ENCODE results near the gene SMG7.

The SMG7 gene

GRCh38 chr1:183515002-183515689 lies 42.8 kb downstream of the SMG7 start:
- no peak for DNase-seq

GRCh38 chr1:183516725-183517124 lies 44.4 kb downstream of the SMG7 start:
- DNase-seq, result no peak

GRCh38 chr1:183517401-183517800 lies 45.1 kb downstream of the SMG7 start:
- DNase-seq, result no peak

DNA sequence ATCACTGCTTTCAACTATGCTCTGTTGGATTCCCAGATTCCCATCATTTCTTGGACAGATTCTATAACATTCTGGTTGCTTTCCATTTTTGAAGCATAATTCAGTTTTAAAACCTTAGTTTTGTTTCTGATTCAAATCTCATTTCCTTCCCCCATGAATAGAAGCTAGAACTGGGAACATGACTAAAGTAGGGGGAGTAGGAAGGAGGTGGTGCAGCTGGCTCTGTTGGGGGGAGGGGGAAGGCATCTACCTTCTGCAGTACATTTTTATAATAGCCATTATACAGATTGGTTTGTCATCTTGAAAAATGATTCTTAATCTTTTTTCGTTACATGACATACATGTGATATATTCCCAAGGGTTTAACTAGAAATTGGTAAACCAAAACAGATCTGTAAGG lies 48.1 kb downstream of the SMG7 start:
- DNase-seq, result no peak

GRCh38 chr1:183522104-183522503 lies 49.8 kb downstream of the SMG7 start:
- no peak for DNase-seq

DNA sequence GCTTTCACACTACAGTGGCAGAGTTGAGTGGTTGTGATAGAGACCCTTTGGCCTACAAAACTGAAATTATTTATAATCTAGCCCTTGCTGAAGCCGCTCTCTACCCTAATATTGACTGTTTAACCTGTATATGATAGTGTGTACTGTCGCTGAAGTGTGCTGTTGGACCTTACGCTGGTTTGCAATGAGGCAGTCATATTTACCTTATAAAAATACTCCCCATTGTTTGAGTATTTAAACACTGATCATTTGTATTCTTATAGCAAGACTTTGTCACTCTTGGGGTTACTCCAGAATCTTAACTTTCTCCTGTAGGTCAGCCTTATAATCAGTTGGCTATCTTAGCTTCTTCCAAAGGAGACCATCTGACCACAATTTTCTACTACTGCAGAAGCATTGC lies 56.3 kb downstream of the SMG7 start:
- DNase-seq, result no peak

- no peak for DNase-seq
Observed at GRCh38 chr1:183533617-183534174, 61.4 kb downstream of the SMG7 start.

GRCh38 chr1:183537405-183537804 lies 65.1 kb downstream of the SMG7 start:
- no peak for DNase-seq

- DNase-seq, result peak; percentile 54
Observed at GRCh38 chr1:183543619-183544204, 71.4 kb downstream of the SMG7 start.

DNA sequence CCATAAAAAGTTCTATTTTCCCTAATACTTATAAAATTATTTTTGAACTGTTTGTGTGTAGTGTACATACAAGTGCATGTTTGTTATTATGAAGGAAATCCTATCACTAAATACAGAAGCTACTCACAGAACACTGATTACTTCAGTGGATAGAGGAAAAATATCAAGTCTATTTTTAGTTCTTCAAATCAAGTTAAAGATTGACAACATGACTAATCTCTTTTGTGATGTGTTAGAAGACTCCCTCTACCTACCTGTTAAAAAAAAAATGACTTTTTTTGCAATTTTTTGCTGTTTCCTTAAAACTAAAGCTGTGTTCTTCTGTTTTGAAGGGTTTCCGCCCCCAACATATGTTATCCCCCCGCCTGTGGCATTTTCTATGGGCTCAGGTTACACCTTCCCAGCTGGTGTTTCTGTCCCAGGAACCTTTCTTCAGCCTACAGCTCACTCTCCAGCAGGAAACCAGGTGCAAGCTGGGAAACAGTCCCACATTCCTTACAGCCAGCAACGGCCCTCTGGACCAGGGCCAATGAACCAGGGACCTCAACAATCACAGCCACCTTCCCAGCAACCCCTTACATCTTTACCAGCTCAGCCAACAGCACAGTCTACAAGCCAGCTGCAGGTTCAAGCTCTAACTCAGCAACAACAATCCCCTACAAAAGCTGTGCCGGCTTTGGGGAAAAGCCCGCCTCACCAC lies 72.4 kb downstream of the SMG7 start:
- DNase-seq, result peak; percentile 27

DNA sequence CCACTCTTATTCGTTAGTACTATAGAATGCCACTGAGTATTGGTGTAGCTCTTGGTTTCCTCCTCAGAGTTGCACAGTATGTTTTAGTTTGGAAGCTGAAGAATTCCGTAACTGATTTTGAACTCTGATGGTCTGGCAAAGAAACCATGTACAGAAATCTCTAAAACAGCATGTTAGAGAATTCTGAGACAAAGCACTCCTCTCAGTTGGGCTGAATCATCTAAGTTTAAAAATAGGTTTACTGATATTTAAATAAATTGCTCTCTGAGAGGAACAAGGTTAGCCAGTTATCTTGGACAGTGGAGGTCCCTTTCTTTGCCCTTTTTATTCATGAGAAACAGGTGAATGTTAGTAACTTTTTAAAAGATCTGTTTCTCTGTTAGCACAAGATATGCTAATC lies 74.1 kb downstream of the SMG7 start:
- no peak for DNase-seq

DNA sequence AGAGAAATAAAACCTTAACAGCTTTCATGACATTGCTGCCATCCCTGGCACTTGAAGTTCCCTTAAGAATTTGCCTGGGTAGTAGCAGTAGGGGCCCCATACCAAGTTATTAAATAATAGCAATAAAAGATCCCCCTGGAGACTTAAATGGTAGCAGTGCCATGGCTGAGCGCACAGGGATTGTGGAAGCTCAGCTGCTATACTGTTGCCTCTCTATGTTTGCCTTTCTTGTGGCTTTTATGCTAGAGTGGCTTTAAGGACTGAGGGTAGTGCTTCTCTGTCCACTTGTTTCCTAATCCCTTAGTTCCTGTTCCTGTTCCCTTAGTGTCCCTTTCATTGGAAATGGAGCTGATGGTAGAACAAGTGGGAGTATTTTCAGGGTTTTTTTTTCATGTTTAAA lies 75.8 kb downstream of the SMG7 start:
- DNase-seq, result peak; percentile 5

DNA sequence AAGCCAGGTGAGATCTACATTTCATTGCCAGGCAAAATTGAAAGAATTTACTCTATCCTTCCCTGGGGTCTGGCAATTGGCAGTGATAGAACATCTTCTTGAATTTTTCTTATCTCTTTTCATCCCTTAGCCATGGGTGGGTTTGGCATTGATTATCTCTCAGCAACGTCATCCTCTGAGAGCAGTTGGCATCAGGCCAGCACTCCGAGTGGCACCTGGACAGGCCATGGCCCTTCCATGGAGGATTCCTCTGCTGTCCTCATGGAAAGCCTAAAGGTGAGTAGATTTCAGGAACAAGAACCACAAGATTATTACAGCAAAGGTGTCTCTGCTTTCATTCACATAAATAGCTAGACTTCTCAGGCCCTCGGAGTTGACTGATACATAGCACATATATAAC lies 78.6 kb downstream of the SMG7 start:
- DNase-seq, result no peak

DNA sequence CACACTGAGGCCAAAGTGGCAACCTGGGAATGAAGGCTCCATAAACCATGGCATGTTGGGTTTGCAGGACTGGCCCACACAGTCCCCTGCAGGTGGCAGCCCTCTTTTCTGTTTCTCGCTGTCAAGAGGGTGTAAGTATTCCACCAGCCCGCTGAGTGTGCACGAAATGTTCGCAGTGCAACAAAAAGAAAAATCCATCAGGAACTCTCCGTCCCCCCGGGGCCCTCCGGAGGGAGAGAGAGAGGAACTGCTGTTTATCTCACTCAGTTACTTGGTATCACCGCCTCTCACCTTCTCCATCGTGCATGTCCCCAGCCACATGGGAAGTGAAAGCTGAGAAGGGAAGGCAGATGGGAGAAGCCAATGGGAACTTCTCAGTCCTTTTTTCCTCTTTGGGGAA lies 79.6 kb downstream of the SMG7 start:
- no peak for DNase-seq

GRCh38 chr1:183552441-183552840 lies 80.1 kb downstream of the SMG7 start:
- DNase-seq, result no peak

DNA sequence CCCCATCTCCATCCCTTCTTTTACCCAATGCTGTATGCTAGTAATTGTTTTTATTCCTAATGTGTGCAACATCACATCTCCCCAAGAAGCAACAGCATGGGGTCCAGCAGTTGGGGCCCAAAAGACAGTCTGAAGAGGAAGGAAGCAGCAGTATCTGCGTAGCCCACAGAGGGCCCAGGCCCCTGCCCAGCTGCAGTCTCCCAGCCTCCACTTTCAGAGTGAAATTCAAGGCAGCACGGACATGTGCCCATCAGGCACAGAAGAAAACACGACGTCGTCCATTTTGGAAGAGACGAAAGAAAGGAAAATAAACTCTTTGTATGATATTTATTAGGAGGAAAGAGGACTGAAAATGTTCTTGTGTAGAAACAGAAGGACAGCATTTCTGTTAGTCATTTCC lies 80.6 kb downstream of the SMG7 start:
- no peak for DNase-seq

DNA sequence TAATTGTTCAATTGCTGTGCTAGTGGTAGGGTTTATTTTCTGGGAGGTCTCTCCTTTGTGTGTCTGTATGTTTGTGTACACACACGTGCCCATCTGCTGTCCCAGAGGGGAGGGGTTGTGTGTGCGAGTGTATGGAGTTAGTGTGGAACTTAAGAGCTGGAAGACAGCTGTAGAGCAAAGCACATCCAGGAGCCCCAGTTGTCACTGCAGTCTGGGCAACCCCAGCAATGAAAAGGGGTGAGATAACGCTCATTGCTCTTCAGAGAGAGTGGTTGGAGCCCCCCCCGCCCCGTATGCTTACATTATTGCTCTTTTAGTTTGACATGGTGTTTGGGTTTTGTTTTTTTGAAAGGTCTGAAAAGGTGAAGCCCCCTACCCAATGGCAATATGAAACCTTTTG lies 81.0 kb downstream of the SMG7 start:
- DNase-seq, result no peak

GRCh38 chr1:183553764-183554163 lies 81.5 kb downstream of the SMG7 start:
- DNase-seq, result no peak

DNA sequence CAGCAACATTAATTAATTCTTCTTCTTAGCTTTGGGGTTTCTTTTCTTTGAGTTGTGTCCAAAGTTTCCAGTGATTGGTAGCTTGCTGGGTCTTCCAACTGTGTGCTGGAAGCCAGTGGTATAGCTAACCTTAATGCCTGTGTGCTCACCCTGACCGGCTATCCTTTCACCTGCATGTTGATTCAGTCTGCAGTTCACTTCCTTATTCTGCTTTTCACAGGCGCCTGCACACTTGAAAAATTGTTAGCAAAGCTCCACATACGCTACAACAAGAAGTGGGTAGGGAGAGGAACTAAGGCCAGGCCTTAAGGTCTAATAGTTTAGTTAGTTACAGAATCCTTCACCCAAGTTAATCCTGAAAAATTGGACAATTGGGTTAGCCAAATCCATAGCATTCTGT lies 82.3 kb downstream of the SMG7 start:
- DNase-seq, result no peak

DNA sequence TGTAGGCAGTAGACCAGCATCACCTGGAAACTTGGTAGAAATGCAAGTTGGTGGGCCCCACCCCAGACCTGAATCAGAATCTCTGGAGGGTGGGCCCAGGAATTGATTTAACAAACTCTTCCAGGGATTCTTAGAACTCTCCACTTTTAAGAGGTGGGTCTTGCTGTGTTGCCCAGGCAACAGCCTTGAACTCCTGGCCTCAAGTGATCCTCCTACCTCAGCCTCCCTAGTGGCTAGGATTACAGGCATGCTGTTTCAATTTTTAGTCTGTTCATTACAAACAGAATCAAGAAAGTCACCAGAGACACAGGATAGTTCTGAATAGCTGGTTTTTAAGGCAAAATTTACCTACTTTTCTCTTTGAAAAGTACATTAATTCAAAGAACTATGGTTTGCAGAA lies 86.8 kb downstream of the SMG7 start:
- DNase-seq, result no peak

- DNase-seq, result no peak
Observed at GRCh38 chr1:183562701-183563100, 90.4 kb downstream of the SMG7 start.

GRCh38 chr1:183565261-183565660 lies 93.0 kb downstream of the SMG7 start:
- DNase-seq, result no peak

DNA sequence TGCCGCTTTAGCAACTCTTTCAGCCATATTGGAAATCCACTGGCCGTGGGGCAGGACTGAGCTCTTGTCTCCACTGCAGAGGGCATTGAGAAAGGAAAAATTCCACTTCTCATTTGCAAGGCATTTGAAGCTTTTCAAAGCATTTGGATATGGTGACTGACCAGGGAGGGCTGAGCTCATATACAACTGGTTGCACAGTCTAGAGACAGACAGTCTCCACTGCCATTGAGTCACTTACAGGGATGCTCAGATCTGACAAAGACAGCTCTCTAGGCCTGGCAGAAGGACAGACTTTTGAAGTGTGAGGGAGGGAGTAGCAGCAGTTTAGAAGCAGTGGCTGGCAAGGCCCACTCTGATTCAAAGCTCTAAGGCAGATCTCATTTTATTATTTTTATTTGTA lies 93.7 kb downstream of the SMG7 start:
- no peak for DNase-seq

GRCh38 chr1:183567584-183567983 lies 95.3 kb downstream of the SMG7 start:
- no peak for DNase-seq

Measured in NCI-H1694 (cell line).